ENCODE measurements around the gene RUFY4. TPM values are rescaled to one million over a fixed set of nuclear protein-coding genes. Genes with fewer than 3 reads are reported as not detected.

RUFY4 gene
- total RNA-seq, 4 donors from 2014 or later, result 0.11 TPM; not detected in 3

DNA sequence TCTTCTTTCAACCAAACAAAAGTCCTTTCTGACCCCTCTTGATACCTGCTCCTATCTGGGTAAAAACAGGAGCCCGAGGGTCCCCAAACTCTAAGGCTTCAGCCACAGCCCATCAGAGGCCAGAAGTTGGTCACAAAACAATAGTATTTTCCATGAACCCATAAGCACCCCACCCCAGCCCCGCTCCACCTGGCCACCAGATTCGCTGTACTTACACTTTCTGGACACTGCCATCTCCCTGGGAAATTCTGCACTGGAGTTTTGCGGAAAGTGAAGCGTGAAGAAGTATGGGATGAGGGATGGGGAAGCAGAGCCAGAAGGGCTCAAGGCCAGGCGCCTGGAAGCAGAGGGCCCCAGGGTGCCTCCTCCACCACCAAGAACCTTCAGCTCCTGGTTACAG lies 5.2 kb upstream of the RUFY4 start:
- no peak for TF ChIP-seq CTCF (IDR thresholded peaks at IDR 0.05)
- TF ChIP-seq POLR2A (IDR thresholded peaks at IDR 0.05; ENCODE audit: low read depth), result no peak
- no peak for TF ChIP-seq EP300 (IDR thresholded peaks at IDR 0.05)
- no peak for TF ChIP-seq POLR2AphosphoS5 (IDR thresholded peaks at IDR 0.05)
- Histone ChIP-seq H3K4me3 (no peak overlapping the region), H3K4me1 (peaks cover 0 to 7% (median 6%) of the 10 kb centered on the region in 4 donors), H3K9me3 (no peaks in the 10 kb centered on the region), H3K36me3 (no peaks in the 10 kb centered on the region), H3K27ac (replicated peaks in 1 of 4) (no peak overlapping the region), H3K27me3 (peaks cover 0 to 26% (median 0%) of the 10 kb centered on the region in 4 donors)
- intact Hi-C loops (cut with DNase I), result no loop called here
- peak; percentile 78 for DNase-seq (ENCODE audit: extremely low spot score)
- 76% methylated on average over 6 of the region's 6 CpGs for WGBS

DNA sequence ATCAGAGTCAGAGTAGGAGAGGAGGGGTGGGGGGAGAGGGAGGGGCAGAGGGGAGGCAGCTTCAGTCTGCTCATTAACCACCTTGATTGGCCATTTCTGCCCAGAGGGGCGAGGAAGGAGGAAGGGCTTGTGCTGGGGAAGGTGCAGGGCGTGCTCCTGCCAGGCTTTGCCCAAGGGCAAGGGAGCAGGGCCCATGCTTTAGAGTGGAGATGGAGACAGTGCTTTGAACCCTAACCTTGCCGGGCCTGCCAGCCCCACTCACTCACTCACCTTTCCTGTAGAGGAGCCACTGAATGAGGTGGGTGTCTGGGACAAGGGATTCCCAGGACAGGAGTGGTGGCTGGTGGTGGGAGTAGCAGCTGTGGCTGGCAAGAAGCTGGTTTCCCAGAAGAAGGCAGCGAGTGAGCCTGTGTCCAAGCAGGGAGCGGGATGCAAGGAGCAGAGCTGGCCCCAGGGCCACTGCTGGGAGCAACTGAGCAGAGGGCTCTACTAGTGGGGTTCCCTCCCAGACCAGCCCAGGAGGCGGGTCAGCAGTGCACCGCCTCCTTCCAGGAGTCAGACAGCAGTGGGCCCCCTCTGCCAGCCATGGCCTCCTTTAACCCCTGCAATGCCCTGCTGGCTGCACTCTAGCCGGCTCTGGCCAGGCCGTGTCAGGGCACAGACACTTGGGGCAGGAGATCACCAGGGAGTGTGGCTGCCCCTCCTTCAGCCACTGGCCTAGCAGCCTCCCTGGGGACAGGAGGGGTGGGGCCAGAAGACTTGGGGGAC lies 3.6 kb upstream of the RUFY4 start:
- no peaks in the 10 kb centered on the region for H3K9me3 ChIP-seq
- intact Hi-C loops (cut with DNase I), result no loop called here
- TF ChIP-seq POLR2A (IDR thresholded peaks at IDR 0.05; ENCODE audit: low read depth) (no peak), POLR2AphosphoS5 (IDR thresholded peaks at IDR 0.05) (no peak)
- H3K27ac ChIP-seq (replicated peaks in 1 of 4), result no peak overlapping the region
- DNase-seq (ENCODE audit: extremely low spot score), result peak; percentile 62
- peaks cover 0 to 26% (median 0%) of the 10 kb centered on the region in 4 donors for H3K27me3 ChIP-seq
- H3K4me3 ChIP-seq, result no peak overlapping the region
- H3K4me1 ChIP-seq, result peaks cover 0 to 11% (median 9%) of the 10 kb centered on the region in 4 donors
- no peaks in the 10 kb centered on the region for H3K36me3 ChIP-seq
- 56% methylated on average over 4 of the region's 9 CpGs for WGBS

DNA sequence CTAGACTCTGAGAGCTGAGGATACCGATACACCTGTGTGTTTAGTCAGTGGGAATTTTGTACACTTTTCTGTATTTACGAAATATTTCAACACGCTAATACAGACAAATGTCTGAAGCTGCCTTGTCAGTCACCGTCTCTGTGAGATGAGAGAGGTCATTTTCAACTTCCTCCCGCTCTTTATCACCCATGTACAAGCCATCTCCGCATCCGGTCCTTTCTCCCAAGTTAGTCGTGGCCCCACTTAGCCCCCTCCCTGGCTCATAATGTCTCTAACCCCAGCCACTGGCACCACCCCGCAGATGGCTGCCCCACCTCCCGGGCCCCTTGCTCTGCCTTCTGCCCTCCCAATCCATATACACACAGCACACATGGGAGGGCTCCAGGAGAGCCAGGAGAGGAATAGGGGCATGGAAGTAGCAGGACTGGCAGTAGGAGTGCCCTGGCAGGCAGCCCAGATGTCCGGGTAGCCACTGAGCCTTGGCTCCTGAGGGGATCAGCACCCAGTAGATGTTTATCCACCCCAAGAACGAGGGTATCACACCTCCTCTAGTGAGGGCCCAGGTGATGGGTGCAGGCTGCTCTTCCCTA lies 2.0 kb upstream of the RUFY4 start:
- DNase-seq (ENCODE audit: extremely low spot score), result no peak
- no peak overlapping the region for H3K27ac ChIP-seq (replicated peaks in 1 of 4)
- intact Hi-C loops (cut with DNase I), result no loop called here
- H3K9me3 ChIP-seq, result no peaks in the 10 kb centered on the region
- WGBS, result 73% methylated on average over 10 of the region's 12 CpGs
- TF ChIP-seq POLR2AphosphoS5 (IDR thresholded peaks at IDR 0.05) (no peak), POLR2A (IDR thresholded peaks at IDR 0.05; ENCODE audit: low read depth) (no peak), CTCF (IDR thresholded peaks at IDR 0.05) (no peak), EP300 (IDR thresholded peaks at IDR 0.05) (no peak)
- peaks cover 0 to 11% (median 9%) of the 10 kb centered on the region in 4 donors for H3K4me1 ChIP-seq
- no peaks in the 10 kb centered on the region for H3K36me3 ChIP-seq
- H3K4me3 ChIP-seq, result no peak overlapping the region
- peaks cover 0 to 26% (median 0%) of the 10 kb centered on the region in 4 donors for H3K27me3 ChIP-seq

GRCh38 chr2:218067523-218067922 lies 1.5 kb upstream of the RUFY4 start:
- no peaks in the 10 kb centered on the region for H3K9me3 ChIP-seq
- intact Hi-C loops (cut with DNase I), result no loop called here
- WGBS, result 81% methylated on average over 4 of the region's 4 CpGs
- peaks cover 0 to 11% (median 9%) of the 10 kb centered on the region in 4 donors for H3K4me1 ChIP-seq
- no peaks in the 10 kb centered on the region for H3K36me3 ChIP-seq
- TF ChIP-seq POLR2AphosphoS5 (IDR thresholded peaks at IDR 0.05) (no peak), EP300 (IDR thresholded peaks at IDR 0.05) (no peak)
- no peak overlapping the region for H3K4me3 ChIP-seq
- H3K27me3 ChIP-seq, result peaks cover 0 to 26% (median 0%) of the 10 kb centered on the region in 4 donors
- DNase-seq (ENCODE audit: extremely low spot score), result peak; percentile 53
- H3K27ac ChIP-seq (replicated peaks in 1 of 4), result no peak overlapping the region

- 87% methylated on average over 9 of the region's 9 CpGs for WGBS
- Histone ChIP-seq H3K36me3 (no peaks in the 10 kb centered on the region), H3K4me1 (peaks cover 0 to 11% (median 9%) of the 10 kb centered on the region in 4 donors), H3K27me3 (peaks cover 0 to 26% (median 0%) of the 10 kb centered on the region in 4 donors), H3K27ac (replicated peaks in 1 of 4) (no peak overlapping the region), H3K4me3 (no peak overlapping the region), H3K9me3 (no peaks in the 10 kb centered on the region)
- intact Hi-C loops (cut with DNase I), result no loop called here
- TF ChIP-seq POLR2AphosphoS5 (IDR thresholded peaks at IDR 0.05), result no peak
- no peak for TF ChIP-seq POLR2A (IDR thresholded peaks at IDR 0.05; ENCODE audit: low read depth)
- no peak for TF ChIP-seq CTCF (IDR thresholded peaks at IDR 0.05)
- no peak for TF ChIP-seq EP300 (IDR thresholded peaks at IDR 0.05)
- DNase-seq (ENCODE audit: extremely low spot score), result peak; percentile 78
Measured at GRCh38 chr2:218069606-218070300, 700 bp downstream of the RUFY4 start.

Data from esophagus muscularis mucosa (tissue), 4 donors.